H9 (cell line): ENCODE results near the gene XAF1. TPM values are rescaled to one million over a fixed set of nuclear protein-coding genes. Genes with fewer than 3 reads are reported as not detected.

Source experiments
- DNase-seq: peaks from one replicate; pipeline ENCODE4 v3.0.0-alpha.2; 2017
- H2AFZ ChIP-seq: one replicate; pipeline ENCODE4 v1.6.1; 2013; ENCODE audit warnings: mild to moderate bottlenecking, low read length, control low read depth, moderate library complexity
- H2AK5ac ChIP-seq: 2 replicates; pipeline ENCODE4 v1.6.1; 2013; ENCODE audit warnings: low read length, control low read depth, mixed read lengths; ENCODE audit not compliant: insufficient read length
- H2BK120ac ChIP-seq: one replicate; pipeline ENCODE4 v1.6.1; 2013; ENCODE audit warnings: low read depth, mild to moderate bottlenecking, low read length, control low read depth, inconsistent platforms; ENCODE audit not compliant: poor library complexity, severe bottlenecking
- H2BK12ac ChIP-seq: 2 replicates; pipeline ENCODE4 v1.6.1; 2013; ENCODE audit warnings: low read length, control low read depth, mixed read lengths, low read depth; ENCODE audit not compliant: insufficient read length
- H2BK15ac ChIP-seq: 2 replicates; pipeline ENCODE4 v1.6.1; 2013; ENCODE audit warnings: low read depth, low read length, control low read depth
- H2BK20ac ChIP-seq: one replicate; pipeline ENCODE4 v1.6.1; 2013; ENCODE audit warnings: low read depth, mild to moderate bottlenecking, low read length, control low read depth, inconsistent platforms; ENCODE audit not compliant: poor library complexity, severe bottlenecking
- H2BK5ac ChIP-seq: 2 replicates; pipeline ENCODE4 v1.6.1; 2013; ENCODE audit warnings: low read length, control low read depth, mixed read lengths; ENCODE audit not compliant: insufficient read length
- H3K14ac ChIP-seq: 2 replicates; pipeline ENCODE4 v1.6.1; 2013; ENCODE audit warnings: low read length, control low read depth; ENCODE audit not compliant: insufficient read depth
- H3K18ac ChIP-seq: 2 replicates; pipeline ENCODE4 v1.6.1; 2013; ENCODE audit warnings: low read depth, mild to moderate bottlenecking, mixed read lengths, low read length, control low read depth; ENCODE audit not compliant: insufficient read length
- H3K23ac ChIP-seq: 2 replicates; pipeline ENCODE4 v1.6.1; 2013; ENCODE audit warnings: low read length, control low read depth, mixed read lengths, low read depth; ENCODE audit not compliant: insufficient read length
- H3K23me2 ChIP-seq: 2 replicates; pipeline ENCODE4 v1.6.1; 2013; ENCODE audit warnings: low read depth, mild to moderate bottlenecking, mixed read lengths, low read length, control low read depth; ENCODE audit not compliant: insufficient read length, poor library complexity, severe bottlenecking
- H3K27ac ChIP-seq: 2 replicates; pipeline ENCODE4 v1.5.1; 2013; ENCODE audit warnings: low read length, control low read depth, mixed read lengths, low read depth; ENCODE audit not compliant: insufficient read length
- H3K27me3 ChIP-seq: 2 replicates; pipeline ENCODE4 v1.6.1; 2013; ENCODE audit warnings: low read length, control low read depth, inconsistent platforms; ENCODE audit not compliant: insufficient read depth
- H3K4ac ChIP-seq: 2 replicates; pipeline ENCODE4 v1.6.1; 2013; ENCODE audit warnings: low read depth, mild to moderate bottlenecking, control low read depth, inconsistent platforms, low read length, moderate library complexity
- H3K4me1 ChIP-seq: 2 replicates; pipeline ENCODE4 v1.6.1; 2013; ENCODE audit warnings: low read length, control low read depth, inconsistent platforms; ENCODE audit not compliant: insufficient read depth
- H3K4me2 ChIP-seq: 2 replicates; pipeline ENCODE4 v1.6.1; 2013; ENCODE audit warnings: low read length, control low read depth, mixed read lengths; ENCODE audit not compliant: insufficient read length, insufficient read depth
- H3K56ac ChIP-seq: 2 replicates; pipeline ENCODE4 v1.6.1; 2013; ENCODE audit warnings: low read depth, mild to moderate bottlenecking, mixed read lengths, low read length, control low read depth; ENCODE audit not compliant: insufficient read length
- H3K79me1 ChIP-seq: 2 replicates; pipeline ENCODE4 v1.6.1; 2013; ENCODE audit warnings: low read depth, mild to moderate bottlenecking, moderate library complexity, low read length, control low read depth, inconsistent platforms; ENCODE audit not compliant: insufficient read depth, poor library complexity, severe bottlenecking
- H3K79me2 ChIP-seq: 2 replicates; pipeline ENCODE4 v1.6.1; 2013; ENCODE audit warnings: low read length, control low read depth, inconsistent platforms; ENCODE audit not compliant: insufficient read depth
- H3K9ac ChIP-seq: 2 replicates; pipeline ENCODE4 v1.6.1; 2013; ENCODE audit warnings: low read length, control low read depth, mixed read lengths; ENCODE audit not compliant: insufficient read length; ENCODE audit errors: extremely low read depth
- H3K9me3 ChIP-seq: one replicate; pipeline ENCODE4 v1.6.1; 2013; ENCODE audit warnings: low read depth, low read length, inconsistent platforms; ENCODE audit not compliant: control insufficient read depth
- H3T11ph ChIP-seq: one replicate; pipeline ENCODE4 v1.6.1; 2013; ENCODE audit warnings: mild to moderate bottlenecking, low read length, control low read depth, inconsistent platforms
- H4K20me1 ChIP-seq: one replicate; pipeline ENCODE4 v1.6.1; 2013; ENCODE audit not compliant: control insufficient read depth, insufficient read length, insufficient read depth
- H4K5ac ChIP-seq: 2 replicates; pipeline ENCODE4 v1.6.1; 2013; ENCODE audit warnings: low read depth, mild to moderate bottlenecking, mixed read lengths, low read length, control low read depth; ENCODE audit not compliant: insufficient read length
- H4K8ac ChIP-seq: replicated peaks from 2 replicates; pipeline ENCODE4 v1.6.1; 2013; ENCODE audit warnings: low read length, control low read depth, mixed read lengths, low read depth; ENCODE audit not compliant: insufficient read length
- H4K91ac ChIP-seq: 2 replicates; pipeline ENCODE4 v1.6.1; 2013; ENCODE audit warnings: low read depth, mild to moderate bottlenecking, moderate library complexity, mixed read lengths, low read length, control low read depth; ENCODE audit not compliant: insufficient read length
- H3K27ac Mint-ChIP-seq, 3 experiments: 2 replicates in 2 of 3; 3 replicates in 1 of 3; pipeline ENCODE4 v1.8.0; 2020 to 2021; ENCODE audit warnings: mixed read lengths in 3 of 3, mild to moderate bottlenecking in 1 of 3, moderate library complexity in 1 of 3
- H3K27me3 Mint-ChIP-seq: 2 replicates; pipeline ENCODE4 v1.8.0; 2021; ENCODE audit warnings: low read depth, mild to moderate bottlenecking, moderate library complexity, mixed read lengths
- H3K36me3 Mint-ChIP-seq, 3 experiments: 2 replicates in 2 of 3; 3 replicates in 1 of 3; pipeline ENCODE4 v1.8.0; 2020 to 2021; ENCODE audit warnings: low read depth in 3 of 3, mixed read lengths in 3 of 3; ENCODE audit not compliant: insufficient read depth in 1 of 3
- H3K4me1 Mint-ChIP-seq, 2 experiments: 2 replicates each; pipeline ENCODE4 v1.8.0; 2020; ENCODE audit warnings: mixed read lengths in 2 of 2
- H3K4me3 Mint-ChIP-seq, 2 experiments: 2 replicates in 1 of 2; 3 replicates in 1 of 2; pipeline ENCODE4 v1.8.0; 2020 to 2021; ENCODE audit warnings: mild to moderate bottlenecking in 2 of 2, mixed read lengths in 2 of 2, moderate library complexity in 1 of 2
- H3K9me3 Mint-ChIP-seq, 2 experiments: 2 replicates in 1 of 2; 3 replicates in 1 of 2; pipeline ENCODE4 v1.8.0; 2020; ENCODE audit warnings: mild to moderate bottlenecking in 2 of 2, mixed read lengths in 2 of 2, moderate library complexity in 1 of 2
- CTCF ChIP-seq: fragments of 200-600 bp; sonication (generic); conservative IDR thresholded peaks from 3 replicates; pipeline ENCODE4 v1.8.0; 2021; ENCODE audit warnings: antibody characterized with exemption, mild to moderate bottlenecking
- WGBS: extraction: QIAGEN DNeasy Blood & Tissue Kit; methylation state at CpG from one replicate; pipeline ENCODE4 v1.1.7; 2013; ENCODE audit warnings: missing lambda C conversion rate, low lambda C conversion rate, mixed read lengths; ENCODE audit not compliant: insufficient read length; ENCODE audit errors: extremely low coverage; 5-methylcytosine and 5-hydroxymethylcytosine counted together
- total RNA-seq: library from RNA; stranded (reverse); gene quantifications from 2 replicates; pipeline ENCODE4 v1.2.1, GENCODE V29; 2021

The XAF1 gene
- total RNA-seq, 1 experiment from 2014 or later: not detected

GRCh38 chr17:6716736-6717135 lies 39.1 kb upstream of the XAF1 start:
- Histone ChIP-seq H4K91ac (no peak overlapping the region), H3K27me3 (peaks cover 11% of the 10 kb centered on the region; the same call in 1 of the 2 replicates), H4K8ac (no peak overlapping the region), H2BK15ac (no peak overlapping the region), H4K5ac (no peak overlapping the region), H2BK12ac (no peak overlapping the region), H3K9ac (no peak overlapping the region), H3K23me2 (peaks cover 12% of the 10 kb centered on the region), H3T11ph (no peak overlapping the region), H4K20me1 (no peaks in the 10 kb centered on the region), H2BK20ac (no peak overlapping the region), H3K4me1 (0 out of 2 replicates have a peak, but pooled peaks cover 2% of the 10 kb centered on the region), H3K18ac (no peak overlapping the region), H3K56ac (no peak overlapping the region), H3K14ac (no peak overlapping the region), H3K79me2 (no peaks in the 10 kb centered on the region), H2AFZ (no peak overlapping the region), H2AK5ac (no peak overlapping the region), H3K27ac (no peak overlapping the region), H3K4ac (no peak overlapping the region), H3K79me1 (no peaks in the 10 kb centered on the region), H3K9me3 (no peaks in the 10 kb centered on the region), H3K4me2 (no peak overlapping the region), H2BK5ac (no peak overlapping the region), H3K23ac (no peak overlapping the region), H2BK120ac (no peak overlapping the region)
- no CpG with 5 or more reads among the region's 2 CpGs for WGBS
- no peak for TF ChIP-seq CTCF
- Mint-ChIP-seq H3K4me3 (no peak overlapping the region), H3K27ac (no peak overlapping the region), H3K27me3 (peaks cover 69% of the 10 kb centered on the region), H3K9me3 (peaks cover 17 to 31% of the 10 kb centered on the region in 2 experiments), H3K4me1 (peaks cover 14 to 16% of the 10 kb centered on the region in 2 experiments), H3K36me3 (peaks cover 0 to 5% (median 2%) of the 10 kb centered on the region in 3 experiments; a peak in 3 of 7 replicates)
- DNase-seq: no peak
